Uterus (tissue), 2 donors: ENCODE results near the gene GPR65.

Source experiments
- CTCF ChIP-seq, 4 experiments: fragments of 200-600 bp in 2 of 4; fragments of 450-650 bp in 2 of 4; sonication (generic) in 2 of 4; IDR thresholded peaks; one replicate each; pipeline ENCODE4 v1.5.1; 2016 to 2019; ENCODE audit warnings: antibody characterized with exemption in 4 of 4, mild to moderate bottlenecking in 2 of 4, moderate library complexity in 1 of 4
- POLR2A ChIP-seq, 2 donors: fragments of 450-650 bp; IDR thresholded peaks; one replicate each; pipeline ENCODE4 v1.6.1; 2016; ENCODE audit warnings: antibody characterized with exemption in 2 of 2, mild to moderate bottlenecking in 1 of 2, moderate library complexity in 1 of 2

- TF ChIP-seq CTCF (IDR thresholded peaks at IDR 0.05) (no peak), POLR2A (IDR thresholded peaks at IDR 0.05) (no peak)
Measured at GRCh38 chr14:88030079-88030478, 25.1 kb downstream of the GPR65 start.
